NCI-H2196 (cell line): Measurements from ENCODE around the gene PIK3CA.

Experiments
- DNase-seq: peaks from one replicate; lab custom pipeline; 2025; ENCODE audit not compliant: unreplicated experiment; lab: John Stamatoyannopoulos, UW

Gene PIK3CA

DNA sequence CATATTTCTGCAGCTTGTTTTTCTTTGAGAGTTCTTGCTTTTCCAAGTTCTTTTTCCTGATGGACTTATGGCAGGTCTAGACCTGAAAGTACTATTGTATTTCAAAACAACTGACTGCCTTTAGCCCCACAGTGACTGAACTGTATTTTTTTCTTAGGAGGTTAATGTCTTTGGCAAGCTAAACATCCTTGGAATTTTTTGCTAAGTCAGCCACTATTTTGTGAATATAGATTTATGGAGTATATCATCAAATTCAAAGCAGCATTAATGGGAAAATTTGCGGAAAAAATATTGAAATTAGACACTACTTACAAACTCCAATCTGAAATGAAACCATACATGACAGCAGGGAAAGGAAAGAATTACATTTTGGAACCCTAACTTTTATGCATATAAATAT lies 8.6 kb downstream of the PIK3CA start:
- DNase-seq = no peak

DNA sequence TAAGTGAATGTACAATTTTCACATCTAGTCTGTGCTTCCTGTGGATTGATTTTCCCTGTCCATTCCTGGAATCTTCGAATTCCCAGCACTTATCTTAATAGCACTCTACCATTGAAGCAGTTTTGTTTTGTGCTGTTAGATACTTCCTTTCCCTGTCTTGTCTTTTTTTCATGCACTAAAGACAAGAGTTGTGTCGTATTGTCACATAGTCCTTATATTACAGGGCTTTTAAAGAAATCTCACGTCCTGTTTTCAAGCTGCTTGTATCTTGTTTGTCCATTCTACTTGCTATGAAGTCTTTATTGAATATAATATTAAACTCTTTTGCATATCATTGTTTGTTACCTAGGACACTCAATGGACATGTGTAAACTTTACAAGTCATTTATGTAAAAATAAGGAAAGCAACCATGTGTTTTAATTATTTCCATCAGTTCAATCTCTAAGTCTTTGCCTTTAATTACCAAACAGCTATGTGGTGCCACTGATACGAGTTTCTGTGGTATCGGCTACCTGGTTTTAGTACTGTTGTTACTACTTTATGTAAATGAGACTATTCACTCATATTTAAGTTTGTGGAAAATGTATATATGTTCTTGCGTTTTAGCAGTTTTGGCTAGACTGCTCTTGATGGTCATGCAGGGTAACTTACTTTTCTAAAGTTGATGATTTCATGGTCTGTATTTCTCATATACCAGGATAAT lies 10.3 kb downstream of the PIK3CA start:
- DNase-seq = no peak

DNA sequence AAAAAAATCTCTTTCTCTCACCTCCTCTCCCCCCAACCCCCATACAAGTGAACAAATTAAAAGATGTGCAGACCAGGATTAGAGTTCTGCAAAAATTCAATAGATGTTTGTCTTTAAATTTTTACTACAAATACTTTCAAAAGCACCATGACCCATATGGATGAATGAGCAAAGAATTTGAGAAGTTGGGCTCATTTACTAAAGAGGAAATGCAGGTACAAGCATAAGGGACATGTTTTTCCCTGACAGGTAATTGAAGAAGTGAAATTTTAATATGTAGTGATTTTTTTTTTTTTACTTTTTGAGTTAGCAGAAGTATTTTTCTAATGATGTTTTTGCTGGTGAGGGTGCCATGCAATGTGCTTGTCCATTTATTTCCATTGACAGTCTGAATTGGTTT lies 15.3 kb downstream of the PIK3CA start:
- no peak for DNase-seq

DNA sequence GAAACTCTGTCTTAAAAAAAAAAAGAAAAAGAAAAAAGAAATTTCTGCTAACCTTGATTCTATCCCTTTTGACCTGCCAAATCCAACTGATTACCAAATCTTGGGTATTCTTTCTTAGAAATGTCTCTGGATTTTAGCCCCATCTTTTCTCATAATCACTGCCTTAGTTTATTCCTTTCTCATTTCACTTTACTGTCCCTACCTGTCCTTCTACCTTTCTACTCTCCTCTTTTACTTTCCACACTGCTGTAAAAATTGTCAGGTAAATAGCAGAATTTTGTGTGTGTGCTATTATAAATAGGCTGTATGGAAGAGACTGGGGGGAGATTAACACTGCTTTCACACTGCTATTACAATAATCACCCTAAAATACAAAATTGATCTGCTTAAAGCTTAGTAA lies 16.7 kb downstream of the PIK3CA start:
- no peak for DNase-seq

DNA sequence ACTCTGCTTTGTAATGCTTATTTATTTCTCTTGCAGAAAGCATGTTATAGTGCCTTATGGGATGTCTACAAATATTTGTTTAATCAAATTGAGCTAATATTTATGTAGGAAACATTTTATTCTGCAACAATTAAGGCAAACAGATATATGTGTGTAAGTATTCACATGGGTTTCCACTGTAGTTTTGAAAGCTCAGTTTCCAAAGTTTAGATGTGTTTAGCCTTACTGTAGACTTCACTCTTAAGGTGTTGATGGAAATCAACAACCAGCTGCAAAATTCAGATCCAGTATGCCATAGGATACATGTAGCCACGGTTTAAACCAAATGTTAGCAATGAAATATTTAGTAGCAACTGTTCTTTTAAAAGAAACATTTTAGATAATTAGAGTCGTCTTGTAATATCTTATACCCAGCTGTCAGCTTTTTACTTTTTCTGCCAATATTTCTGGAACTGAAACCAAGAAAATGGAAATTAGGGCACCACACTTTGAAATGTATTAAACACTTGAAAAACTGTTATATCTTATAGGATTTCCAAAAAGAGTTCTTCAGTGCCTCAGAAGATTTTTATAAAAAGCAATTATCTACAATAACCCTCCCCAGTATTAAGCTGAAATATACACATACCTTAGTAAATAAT lies 18.5 kb downstream of the PIK3CA start:
- no peak for DNase-seq

DNA sequence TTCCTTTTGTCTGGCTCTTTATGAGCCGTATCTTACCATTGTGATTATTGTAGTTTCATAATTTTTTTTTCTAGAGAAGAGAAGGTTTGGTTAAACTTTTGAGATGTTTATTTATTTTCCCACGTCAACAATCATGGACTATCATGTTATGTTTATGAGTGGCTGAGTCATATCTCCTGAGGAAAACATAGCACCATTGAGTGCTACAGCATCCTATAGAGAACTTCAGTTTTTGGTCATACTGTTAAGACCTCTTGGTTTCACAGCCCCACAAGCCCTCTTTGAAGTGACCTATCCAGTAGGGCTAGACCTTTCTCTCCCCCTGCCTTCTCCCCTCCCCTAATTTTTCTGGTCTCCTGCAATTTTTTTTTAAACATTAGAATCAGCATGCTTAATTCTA lies 20.8 kb downstream of the PIK3CA start:
- no peak for DNase-seq

DNA sequence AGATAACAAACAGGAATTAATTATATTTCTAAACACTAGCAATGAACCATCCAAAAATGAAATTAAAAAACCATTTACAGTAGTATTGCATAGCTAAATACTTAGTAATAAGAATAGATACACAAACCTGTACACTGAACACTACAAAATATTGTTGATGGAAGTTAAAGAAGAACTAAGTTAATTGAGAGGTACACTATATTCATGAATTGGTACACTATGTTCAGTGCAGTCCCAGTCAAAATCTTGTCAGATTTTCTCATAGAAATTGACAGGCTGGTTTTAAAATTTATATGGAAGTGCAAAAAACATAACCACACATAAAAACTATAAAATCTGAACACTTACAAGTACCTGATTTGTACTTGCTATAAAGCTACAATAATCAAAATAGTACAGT lies 24.4 kb downstream of the PIK3CA start:
- no peak for DNase-seq

DNA sequence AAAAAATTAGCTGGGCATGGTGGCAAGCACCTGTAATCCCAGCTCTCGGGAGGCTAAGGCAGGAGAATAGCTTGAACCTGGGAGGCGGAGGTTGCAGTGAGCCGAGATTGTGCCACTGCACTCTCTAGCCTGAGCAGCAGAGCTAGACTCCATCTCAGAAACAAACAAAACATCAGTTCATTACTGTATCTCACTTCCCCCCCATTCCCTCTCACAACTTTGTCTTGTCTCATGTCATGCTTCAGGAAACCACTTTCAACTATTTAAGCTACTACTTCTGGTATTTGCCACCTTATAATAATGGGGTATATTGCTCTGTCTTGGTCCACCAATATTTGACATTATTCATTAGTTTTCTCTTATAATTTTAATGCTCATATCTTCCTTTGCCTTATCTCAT lies 26.2 kb downstream of the PIK3CA start:
- no peak for DNase-seq

DNA sequence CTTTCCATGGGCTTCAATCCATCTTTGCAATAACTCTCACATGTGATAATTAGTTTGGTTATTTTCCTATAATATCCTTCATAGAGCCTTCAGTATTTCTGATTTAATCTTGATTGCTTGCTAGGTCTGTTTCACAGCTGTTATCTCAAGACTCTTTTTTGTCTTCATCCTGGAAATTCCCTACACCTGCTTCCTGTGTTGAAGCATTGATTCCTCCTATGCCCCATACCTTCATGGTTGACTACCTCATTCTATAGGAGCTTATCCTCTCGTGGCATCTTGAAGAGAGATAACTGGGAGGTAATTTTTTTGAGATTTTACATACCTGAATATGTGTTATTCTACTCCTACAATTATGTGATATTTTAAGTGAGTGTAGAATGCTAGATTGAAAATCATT lies 26.7 kb downstream of the PIK3CA start:
- DNase-seq = no peak

DNA sequence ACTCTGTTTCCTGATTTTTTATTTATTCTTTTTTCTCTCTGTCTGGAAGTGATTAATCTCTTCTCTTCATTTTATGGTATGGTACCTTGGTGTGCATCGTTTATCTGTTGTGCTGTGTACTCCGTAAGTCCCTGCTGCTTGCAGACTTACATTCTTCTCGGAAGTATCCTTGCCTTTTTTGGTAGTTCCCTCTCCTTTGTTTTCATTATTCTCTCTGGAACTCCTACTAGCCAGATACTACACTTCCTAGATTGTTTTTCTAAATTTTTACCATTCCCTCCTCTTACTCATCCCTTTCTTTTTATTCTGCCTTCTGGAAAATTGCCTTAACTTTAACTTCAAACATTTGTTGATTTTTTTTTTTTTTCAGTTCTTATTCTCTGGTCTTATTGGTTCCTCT lies 27.2 kb downstream of the PIK3CA start:
- DNase-seq = no peak

DNA sequence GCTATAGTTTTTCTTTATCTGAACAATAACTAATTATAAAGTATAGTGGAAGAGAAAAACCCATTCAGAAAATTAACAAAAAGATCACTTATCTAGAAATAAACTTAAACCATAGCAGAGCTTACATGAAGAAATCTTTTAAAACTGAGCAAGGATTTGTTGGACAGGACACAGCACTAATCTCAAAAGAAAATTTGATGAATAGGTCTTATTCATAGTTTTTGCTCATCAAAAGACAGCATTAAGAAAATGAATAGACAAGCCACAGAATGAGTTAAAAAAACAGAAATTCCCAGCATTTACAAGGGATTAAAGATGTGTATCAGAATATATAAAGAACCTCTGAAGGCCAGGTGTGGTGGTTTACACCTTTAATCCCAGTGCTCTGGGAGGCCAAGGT lies 29.5 kb downstream of the PIK3CA start:
- DNase-seq = no peak

DNA sequence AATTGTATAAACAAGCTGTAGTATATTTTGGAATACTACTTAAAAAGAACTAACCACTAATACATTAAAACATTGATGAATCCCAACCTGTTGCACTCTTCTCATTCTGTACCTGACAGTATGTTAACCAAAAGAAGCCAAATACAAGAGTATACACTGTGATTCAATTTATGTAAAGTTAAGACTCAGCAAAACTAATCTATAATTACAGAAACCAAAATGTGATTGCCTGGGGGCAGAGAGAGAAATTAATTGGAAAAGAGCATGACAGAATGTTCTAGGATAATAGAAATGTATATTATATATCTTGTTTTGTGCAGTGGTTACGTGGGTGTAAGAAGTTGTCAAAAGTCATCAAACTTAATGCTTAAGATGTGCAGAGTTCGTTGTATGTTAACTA lies 31.1 kb downstream of the PIK3CA start:
- DNase-seq = no peak

DNA sequence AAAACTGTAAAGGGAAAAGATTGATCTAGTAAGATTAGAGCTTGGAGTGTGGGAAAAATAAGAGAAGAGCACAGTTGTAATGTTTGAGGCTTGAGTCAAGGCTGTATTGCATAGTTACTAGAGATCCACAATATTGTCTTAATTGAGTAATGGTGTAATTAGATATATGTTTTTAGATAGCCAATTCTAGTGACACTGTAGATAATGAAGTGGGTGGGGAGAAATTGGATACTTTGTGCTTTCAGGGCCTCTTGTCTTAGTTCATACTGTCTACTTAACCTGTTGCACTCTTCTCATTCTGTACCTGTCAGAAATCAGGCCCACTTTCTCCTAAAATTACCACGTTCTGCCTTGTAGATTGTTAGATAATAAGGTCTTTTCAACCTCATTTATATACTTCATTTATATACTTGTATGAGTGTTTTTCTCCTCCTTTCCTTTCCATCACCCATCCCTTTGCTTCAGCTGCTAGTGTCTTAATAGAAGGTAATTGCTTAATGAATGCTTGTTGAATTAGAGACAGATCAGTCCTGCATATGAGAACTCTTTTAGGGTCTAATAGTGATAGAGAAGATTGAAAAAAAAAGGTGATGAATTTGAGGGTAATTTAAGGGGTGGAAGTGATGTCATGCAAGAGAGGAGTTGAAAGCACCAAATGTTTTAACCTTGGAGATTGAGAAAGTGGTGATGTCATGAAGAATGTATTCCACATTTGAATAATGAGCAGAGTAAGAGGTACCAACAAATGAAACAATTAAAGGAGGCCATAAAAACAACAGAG lies 32.0 kb downstream of the PIK3CA start:
- DNase-seq = no peak

DNA sequence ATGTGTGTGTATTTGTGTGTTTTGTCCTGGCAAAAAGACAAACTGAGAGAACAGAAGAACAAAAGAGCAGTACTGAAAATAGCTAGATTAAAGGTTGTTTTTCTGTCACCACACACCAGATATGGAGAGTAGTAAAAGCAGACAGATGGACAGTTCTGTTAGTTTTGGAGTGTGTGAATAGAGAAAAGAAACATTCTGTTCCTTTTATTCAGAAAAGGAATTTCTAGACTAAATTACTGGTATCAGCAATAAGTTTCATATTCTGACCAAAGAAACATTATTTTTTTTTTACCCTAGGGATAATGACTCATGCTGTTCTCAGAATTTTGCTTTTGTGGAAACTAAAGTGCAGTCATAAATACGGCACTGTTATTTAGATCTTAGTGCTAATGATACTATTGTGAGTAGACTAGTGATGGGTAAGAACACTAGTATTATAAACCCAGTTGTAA lies 32.9 kb downstream of the PIK3CA start:
- no peak for DNase-seq

DNA sequence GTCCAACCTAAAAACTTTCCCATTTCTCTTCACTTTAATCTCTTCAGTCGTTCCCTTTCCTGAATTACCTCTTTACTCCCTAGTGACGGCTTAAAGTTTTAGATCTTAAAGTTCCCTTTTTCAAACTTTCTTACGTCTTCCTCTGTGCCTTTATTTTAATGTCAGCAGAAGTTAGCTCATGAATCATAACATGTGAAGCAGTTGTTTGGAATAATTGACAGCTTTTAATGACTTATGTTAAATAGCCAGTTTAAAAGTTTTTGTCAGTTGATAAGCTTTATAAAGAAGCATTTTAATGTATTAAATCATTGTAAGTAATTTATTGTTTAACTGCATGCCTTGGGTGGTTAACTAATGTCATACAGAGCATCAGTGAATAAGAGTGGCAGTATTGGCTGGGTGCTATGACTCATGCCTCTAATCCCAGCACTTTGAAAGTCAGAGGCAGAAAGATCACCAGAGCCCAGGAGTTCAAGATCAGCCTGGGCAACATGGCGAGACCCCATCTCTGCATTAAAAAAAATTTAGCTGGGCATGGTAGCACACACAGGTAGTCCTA lies 33.9 kb downstream of the PIK3CA start:
- no peak for DNase-seq

DNA sequence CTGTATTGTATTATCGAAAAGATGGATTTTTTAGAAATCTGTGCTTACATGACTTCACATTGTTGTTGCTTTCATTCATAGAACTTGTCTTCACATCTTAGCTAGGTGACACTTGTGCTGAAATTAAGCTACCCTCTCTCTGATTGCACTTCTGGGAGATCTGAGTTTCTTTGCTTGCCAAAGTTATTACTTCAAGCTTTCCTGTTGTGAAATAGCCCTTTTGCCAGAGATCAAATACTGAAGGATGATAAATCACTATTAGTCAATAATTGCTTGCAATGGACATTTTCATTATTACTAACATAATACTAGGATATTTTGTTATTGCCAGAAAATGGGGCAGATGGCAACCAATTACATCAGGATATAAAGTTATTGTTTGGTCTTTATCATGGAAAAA lies 34.7 kb downstream of the PIK3CA start:
- DNase-seq = no peak

DNA sequence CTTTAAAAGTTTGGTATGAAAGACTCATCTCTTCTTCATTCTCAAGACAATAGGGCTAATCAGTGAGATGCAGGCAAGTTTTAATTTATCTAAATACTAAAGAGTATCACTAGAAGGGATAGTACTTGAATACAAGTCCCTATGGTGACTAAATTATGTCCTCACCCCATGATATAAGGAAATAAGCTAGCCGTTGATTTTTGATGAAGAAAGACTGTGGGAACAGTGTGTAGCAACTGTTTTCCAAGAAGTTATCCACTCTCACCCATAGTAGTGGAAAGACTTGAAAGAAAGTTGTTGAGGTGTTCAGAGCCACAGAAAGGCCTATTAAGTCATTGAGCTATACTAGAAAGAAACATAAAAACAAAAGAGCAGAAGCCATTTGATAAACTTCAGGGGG lies 36.7 kb downstream of the PIK3CA start:
- DNase-seq = no peak

DNA sequence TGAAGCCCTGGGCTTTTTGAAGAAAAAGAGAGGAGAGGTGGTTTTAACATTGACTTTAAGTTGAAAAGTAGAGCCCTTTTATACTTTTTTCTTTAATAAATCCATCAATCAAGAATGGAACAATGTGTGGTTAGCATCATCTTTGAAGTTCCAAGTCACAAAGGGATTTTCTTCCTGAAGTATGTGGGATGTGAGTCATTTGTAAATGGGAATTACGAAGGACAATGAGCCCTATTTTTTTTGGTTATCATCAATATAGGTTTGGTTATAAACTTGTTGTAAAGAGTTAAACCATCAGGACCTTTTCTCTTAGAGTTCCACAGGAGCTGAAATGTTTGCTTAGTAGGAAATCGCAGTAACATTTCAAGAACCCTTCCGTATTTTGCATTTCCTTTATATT lies 38.3 kb downstream of the PIK3CA start:
- DNase-seq = no peak

DNA sequence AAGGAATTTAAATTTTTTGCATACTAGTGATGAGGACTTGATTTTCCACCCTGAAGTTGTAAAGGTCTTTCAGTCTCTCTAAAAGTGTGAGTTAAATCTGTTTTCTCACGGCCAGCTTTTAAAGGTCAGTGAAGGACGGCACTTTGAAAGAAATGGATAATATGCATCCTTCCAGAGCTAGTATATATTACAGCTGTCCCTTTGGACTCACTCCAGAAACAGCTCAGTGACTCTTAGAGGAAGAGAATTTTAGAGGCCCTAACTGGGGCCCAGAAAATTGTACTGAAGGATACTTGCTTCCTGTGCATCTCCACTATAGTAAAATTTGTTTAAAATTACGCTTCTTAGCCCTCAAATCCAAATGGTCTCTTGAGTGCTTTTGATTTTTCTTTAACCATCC lies 41.6 kb downstream of the PIK3CA start:
- DNase-seq = no peak

DNA sequence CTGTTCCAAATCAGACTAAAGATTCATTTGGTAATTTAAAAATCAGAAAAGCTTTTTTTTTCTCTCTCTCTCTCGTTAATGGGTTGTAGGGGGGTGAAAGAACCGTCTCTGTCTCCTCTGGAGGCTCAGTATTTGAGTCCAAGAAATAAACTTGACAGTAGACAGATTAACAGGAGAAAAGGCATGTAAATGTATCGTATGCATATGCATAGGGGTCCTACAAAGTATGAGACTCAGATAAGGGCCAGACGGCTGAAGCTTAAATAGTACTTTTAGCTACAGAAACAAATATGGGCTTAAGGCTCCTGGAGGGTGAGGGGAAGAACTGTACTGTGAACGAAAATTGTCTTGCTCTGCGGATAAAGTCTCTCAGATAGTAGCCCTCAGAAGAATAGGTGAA lies 42.4 kb downstream of the PIK3CA start:
- no peak for DNase-seq

DNA sequence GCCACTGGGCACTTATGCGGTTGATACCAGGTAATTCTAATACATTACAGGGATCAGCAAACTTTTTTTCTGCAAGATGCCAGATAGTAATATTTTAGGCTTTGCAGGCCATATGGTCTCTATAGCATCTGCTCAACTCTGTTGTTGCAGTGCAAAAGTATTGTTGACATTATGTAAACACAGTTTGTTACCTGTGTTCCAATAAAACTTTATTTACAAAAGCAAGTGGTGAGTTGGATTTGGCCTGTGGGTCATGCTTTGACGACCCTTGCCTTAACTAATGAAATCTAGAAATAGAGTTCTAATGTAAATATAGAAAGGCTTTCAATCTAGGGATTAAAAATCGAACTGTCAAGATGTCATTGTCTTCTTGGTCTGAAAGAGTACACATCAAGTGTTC lies 44.4 kb downstream of the PIK3CA start:
- no peak for DNase-seq

DNA sequence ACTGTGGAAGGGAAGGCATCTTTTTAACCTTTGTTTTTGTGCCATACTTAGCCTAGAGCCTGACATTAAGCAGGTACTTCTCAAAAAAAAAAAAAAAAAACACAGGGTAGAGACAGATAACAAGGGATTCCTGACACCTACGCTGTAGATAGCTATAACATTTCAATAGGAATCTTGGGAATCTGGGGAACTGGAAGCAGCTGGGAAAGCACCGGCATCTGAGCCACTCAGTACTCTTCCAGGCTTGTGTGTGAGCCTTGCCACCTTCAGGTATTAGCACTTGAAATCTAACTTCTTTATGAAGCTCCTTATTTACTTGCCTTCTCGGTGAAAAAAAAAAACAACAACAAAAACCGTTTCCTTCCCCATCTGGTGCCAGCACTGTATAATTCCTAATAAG lies 46.8 kb downstream of the PIK3CA start:
- no peak for DNase-seq
